HG02852 (cell line): ENCODE results near the gene RFWD3.

Experiments used
- ATAC-seq: cut with Tn5 transposase; IDR thresholded peaks from one replicate; pipeline ENCODE4 v1.9.1; 2021; ENCODE audit warnings: mild to moderate bottlenecking, moderate library complexity; ENCODE audit not compliant: unreplicated experiment

Gene RFWD3

DNA sequence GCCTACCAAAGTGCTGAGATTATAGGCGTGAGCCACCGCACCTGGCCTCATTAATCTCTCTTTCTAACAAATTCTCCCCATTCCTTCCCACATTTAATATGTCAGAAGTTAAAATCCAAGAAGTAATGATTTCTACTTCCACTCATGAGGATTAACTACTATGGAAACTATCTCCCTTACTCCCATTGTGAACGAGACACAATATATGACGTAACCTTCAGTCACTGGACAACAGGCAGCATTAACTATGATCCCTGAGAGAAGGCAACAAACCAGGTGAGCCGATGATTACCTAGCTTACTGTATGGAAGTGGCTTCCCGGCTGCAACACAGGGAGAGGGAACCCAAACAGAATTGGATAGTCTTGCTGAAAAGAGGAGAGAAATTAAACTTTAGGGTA, 79.7 kb downstream of the RFWD3 start:
- no peak for ATAC-seq

DNA sequence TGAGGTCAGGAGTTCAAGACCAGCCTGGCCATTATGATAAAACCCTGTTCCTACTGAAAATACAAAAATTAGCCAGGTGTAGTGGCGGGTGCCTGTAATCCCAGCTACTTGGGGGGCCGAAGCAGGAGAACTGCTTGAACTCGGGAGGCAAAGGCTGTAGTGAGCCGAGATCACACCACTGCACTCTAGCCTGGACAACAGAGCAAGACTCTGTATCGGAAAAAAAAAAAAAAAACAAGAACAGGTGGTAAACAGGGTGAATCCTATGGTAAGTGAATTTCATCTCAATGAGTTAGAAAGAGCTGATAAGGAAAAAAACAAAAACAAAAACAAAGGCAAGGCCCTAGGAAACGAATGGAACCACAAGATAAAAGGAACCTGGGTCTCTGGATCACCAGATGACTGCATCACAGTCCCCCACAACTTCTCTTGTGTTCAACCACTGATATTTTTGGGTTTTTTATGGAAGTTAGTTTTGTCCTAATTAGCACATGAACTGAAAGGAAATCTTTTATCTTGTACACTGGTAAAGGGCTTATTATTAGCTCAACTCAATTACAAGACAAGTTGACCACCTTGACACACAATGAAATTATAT, 80.7 kb downstream of the RFWD3 start:
- ATAC-seq = no peak

DNA sequence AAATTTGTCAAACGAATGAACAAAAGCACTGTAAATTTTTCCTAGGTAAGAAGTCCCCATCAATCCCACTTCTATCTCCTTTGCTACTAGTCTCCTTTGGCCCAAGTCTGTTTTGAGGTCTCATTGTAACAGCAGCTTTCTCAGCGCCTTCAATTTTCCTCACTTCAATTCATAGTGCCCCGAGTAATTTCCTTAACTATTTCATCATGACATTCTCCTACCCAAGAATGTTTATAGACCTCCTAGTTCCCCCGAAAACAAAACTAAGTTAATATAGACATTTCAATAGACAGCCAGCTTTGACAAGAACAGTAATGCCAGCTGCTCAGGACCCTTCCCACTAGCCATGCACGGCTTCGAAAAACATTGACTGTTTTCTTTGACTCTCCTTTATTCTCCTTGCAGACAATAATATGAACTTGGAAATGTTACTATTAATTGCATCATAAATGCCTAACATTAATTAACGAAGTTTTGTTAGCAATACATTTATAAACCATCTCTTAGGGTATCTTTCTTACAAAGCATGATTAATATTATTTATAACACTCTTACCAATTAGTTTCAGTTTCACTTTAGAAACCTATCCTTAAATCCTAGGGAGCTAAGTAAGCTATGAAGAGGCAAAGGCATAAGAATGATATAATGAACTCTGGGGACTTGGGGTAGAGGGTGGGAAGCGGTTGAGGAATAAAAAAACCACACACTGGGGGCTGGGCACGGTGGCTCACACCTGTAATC, 82.6 kb downstream of the RFWD3 start:
- ATAC-seq = no peak

DNA sequence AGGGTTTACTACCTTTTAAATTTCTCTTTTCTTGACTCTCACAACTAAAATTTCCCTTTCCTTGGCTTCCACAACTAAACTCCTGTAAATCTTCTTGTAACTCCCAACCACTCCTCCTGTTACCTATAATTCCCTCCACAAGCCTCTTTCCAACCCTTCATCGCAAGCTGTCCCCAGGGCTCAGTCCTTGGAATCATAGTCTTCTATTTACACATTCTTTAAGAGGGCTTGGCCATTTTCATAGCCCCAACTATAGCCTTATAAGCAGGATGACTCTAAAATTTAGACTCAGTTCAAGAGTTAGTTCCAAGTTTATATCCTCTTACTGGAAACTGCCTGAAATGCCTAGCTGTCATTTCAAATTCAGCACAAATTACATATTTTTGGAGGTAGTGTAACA, 83.7 kb downstream of the RFWD3 start:
- no peak for ATAC-seq

DNA sequence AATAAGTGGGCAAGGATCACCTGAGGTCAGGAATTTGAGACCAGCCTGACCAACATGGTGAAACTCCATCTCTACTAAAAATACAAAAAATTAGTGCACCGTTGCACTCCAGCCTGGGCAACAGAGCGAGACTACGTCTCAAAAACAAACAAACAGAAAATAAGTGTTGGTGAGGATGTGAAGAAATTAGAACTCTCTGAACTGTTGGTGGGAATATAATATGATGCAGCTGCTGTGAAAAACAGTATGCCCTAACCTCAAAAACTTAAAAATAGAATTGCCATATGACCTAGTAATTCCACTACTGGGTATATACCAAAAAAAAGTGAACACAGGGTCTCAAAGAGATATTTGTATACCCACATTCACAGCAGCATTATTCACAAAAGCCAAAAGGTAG, 85.8 kb downstream of the RFWD3 start:
- ATAC-seq = no peak

DNA sequence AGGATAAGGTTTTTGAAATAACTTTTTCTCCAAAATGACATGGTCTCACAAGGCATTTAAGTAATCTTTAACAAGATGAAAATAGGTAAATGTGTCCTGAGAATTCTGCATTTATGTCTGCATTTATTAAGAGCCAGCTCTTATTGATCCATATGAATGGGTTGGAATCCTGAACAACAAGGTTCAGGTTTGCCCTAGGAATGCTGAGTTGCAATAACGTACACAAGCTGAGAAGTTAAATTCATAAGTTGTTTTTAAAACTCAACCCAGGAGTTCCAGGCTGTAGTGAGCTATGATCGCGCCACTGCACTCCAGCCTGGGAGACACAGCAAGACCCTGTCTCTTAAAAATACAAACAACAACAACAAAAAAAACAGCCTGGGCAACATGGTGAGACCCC, 87.8 kb downstream of the RFWD3 start:
- no peak for ATAC-seq

DNA sequence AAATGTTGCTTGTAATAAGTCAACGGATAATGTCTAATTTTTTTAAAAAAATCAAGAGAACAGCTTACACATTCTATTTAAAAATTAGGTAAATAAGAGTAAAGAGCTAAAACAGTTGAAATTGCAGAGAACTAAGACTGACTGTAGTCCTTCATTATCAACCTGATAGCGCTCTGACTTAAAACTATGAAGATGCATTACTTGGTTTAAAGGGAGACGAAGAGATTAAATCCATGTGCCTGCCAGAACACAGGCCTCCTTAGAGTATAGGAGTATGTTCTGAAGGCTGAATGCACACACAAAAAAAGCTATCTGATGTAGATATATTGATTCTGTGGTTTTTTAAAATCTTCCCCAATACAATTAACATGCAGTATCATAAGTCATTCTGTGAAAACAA, 88.2 kb downstream of the RFWD3 start:
- no peak for ATAC-seq

DNA sequence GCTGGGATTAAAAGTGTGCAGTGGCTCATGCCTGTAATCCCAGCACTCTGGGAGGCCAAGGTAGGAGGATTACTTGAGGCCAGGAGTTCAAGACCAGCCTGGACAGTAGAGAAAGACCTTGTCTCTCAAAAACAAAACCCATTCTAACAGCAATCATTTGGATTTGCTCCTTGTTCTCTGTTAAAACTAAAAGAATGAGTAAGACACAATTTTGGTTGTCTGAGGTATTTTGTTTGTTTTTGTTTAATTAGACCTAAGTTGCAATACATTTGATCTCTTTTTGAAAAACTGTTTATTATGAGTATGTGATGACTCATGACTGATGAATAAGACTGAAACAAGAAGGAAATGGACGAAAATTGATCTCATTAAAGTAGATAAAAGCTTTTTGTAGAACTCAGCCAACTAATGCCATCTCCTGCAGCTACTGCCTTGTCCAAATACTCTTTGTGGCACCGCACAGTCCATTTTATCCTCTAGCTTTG, 88.8 kb downstream of the RFWD3 start:
- ATAC-seq = no peak

DNA sequence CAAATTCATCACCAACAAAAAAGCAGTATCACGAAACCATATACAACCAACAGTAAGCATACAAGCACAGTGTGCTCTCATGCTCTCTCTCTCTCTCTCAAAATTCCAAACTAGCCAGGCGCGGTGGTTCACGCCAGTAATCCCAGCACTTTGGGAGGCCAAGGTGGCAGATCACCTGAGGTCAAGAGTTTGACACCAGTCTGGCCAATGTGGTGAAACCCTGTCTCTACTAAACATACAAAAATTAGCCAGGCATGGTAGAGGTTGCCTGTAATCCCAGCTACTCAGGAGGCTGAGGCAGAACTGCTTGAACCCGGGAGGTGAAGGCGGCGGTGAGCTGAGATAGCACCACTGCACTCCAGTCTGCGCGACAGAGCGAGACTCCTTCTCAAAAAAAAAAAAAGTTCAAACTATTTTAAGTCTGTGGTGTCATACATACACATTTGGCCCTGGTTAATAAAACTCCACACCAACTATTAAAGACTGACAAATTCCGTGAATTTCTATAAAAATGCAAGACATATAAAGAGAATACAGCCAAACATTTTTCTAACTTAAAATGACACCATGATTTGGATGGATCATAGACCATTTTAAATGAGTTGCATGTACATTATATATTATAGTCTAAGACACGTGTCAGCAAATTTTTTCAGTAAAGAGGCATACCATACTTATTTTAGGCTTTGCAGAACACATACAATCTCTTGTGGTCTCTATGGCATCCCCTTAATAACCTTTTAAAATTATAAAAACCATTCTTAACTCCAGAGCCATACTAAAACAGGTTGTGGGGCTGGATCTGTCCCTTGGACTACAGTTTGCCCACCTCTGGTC, 90.7 kb downstream of the RFWD3 start:
- no peak for ATAC-seq

DNA sequence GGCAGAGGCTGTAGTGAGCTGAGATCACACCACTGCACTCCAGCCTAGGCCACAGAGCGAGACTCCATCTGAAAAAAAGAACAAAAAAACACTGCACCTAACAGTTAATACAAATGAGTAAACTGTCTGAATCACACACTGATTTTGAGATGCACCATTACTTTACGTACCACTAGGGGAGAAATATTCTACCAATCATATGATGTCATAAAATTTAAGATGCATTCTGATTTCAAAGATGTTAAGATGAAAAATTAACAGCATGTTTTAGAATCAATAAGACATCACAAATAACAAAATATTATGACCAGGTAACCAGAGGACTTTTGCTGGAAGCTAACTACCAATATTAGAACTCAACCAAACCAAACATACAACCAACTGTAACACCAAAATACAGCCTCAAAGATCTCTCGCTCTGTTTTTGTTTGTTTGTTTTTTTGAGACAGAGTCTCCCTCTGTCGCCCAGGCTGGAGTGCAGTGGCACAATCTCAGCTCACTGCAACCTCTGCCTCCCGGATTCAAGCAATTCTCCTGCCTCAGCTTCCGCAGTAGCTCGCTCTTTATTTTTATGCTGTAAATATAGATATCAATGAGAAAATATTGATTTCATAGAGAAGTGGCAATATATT, 91.4 kb downstream of the RFWD3 start:
- no peak for ATAC-seq

DNA sequence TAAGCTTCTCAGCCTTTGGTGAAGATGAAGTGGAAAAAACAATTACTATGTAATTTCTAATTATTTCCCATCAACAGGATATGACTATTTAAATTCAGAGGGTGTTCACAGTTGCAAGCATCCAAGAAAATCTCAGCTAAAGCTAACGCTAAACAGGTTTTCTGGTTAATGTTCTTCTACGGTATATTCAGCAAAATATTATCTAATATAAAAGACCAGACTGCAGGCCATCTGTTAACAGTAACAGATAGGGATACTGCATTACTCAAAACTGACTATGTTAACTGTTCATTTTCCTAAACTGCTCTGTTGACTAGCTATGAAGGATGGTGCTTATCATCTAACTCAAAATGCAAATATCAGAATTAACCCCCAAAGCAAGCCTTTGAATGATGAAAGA, 92.5 kb downstream of the RFWD3 start:
- ATAC-seq = no peak

DNA sequence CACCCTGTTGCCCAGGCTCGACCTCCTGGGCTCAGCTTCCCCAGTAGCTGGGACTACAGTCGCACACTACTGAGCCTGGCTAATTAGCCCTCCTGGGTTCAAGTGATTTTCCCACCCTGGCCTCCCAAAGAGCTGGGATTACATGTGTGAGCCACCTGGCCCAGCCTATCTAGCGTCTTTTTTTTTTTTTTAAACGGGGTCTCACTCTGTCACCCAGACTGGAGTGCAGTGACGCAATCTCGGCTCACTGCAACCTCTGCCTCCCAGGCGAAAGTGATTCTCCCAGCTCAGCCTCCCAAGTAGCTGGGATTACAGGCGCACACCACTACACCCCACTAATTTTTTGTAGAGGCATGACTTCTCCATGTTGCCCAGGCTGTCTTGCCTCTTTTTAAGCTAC, 93.1 kb downstream of the RFWD3 start:
- ATAC-seq = no peak
